GM19351 (cell line): ENCODE results near the gene EFCAB9.
"Not testable (repeated sequence)": the region's sequence is repeated elsewhere in the genome, so short reads cannot be mapped to it uniquely, and the experiment has no call there.

Experiments used
- ATAC-seq: cut with Tn5 transposase; IDR thresholded peaks from one replicate; pipeline ENCODE4 v1.9.1; 2021; ENCODE audit warnings: mild to moderate bottlenecking, moderate library complexity; ENCODE audit not compliant: unreplicated experiment

The EFCAB9 gene

DNA sequence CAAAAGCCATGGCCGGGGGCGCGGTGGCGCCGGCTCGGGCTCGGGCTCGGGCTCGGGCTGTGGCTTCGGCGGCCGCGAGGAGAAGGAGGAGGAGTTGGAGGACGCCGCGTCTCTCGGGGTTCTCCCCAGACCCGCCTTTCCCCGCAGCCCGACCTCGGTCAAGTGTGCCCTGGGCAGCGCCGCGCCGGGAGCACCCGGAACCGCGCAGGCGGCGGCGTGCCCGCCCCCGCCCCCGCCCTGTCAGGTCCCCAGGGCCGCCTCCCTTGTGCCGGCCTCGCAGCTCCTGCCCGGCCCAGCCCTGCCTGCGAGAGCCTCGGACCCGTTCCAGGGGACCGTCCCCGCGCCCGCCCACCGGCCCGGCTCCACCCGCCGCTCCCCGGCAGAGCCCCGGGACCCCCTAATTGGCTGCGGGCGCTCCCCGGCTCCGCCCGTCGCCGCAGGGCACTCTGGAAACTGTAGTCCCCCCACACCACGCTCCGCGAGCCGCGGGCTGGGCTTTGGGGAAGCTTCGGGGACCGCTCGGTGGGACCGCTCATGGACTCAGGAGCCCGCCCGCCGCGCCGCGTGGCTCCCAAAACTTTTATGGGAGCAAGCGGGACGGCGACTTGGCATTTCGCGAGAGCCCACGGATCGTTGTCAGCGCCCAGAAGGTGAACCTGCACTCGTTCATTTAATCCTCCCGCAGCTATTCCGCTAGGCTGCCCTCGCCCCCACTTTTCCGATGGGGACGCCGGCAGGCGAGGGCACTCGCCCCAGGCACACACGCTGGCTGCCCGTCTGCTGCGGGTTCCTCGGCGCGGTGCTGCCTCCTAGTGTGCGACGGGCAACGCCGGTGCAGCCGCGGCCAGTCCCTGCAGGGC lies 5.7 kb upstream of the EFCAB9 start, which contains the start of gene STK10:
Gene STK10, minus strand, starts transcription at position 192 of the 860 bp plus-strand sequence. Its CDS starts 182 bp downstream, at position 10.
- ATAC-seq, result peak; percentile 73

DNA sequence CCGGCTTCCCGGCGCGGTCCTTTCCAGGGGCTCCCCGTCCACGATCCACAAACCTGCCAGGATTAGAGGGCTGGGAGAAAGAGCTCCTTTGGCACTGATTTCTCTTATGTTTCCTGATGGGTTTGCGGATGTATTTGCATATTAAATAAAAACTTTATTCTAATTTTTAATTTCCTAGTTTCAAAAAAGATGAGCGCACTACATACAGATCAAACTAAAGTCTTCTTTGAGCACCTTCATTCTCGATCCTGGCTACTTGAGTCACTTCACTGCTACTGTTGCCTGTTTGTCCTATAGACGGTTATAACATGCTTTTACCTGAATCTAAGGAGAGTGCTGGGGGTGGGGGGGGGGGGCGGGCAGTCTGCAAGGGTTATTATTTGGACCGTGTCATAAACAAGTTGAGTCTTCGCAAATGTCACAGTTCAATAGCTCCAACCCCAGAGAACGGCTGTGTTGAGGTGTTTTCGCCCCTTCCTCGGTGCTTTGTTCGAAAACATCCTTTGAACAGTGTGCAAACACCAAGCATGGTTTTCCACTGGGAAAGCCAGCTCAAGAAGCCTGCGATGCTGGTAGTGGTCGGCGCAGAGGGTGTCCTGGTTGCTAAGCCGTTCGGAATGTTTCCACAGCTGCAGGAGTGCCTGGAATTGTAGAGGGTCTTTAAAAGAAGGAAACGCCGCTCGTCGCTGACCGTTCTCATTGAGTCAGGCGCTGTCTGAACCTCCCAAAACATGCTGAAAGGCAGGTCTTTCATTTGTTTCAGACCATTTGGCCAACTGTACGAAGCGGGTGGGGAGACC lies 4.9 kb upstream of the EFCAB9 start:
- no peak for ATAC-seq

GRCh38 chr5:172189693-172190296 lies 4.2 kb upstream of the EFCAB9 start:
- ATAC-seq, result no peak

- no peak for ATAC-seq
Observed at GRCh38 chr5:172194985-172195774, 1.2 kb downstream of the EFCAB9 start.

GRCh38 chr5:172197775-172198174 lies 3.8 kb downstream of the EFCAB9 start:
- not testable (repeated sequence) for ATAC-seq

GRCh38 chr5:172199446-172199845 lies 5.5 kb downstream of the EFCAB9 start:
- ATAC-seq, result no peak

- no peak for ATAC-seq
Observed at GRCh38 chr5:172200476-172200875, 6.5 kb downstream of the EFCAB9 start.

- not testable (repeated sequence) for ATAC-seq
Observed at GRCh38 chr5:172205984-172206383, 12.0 kb downstream of the EFCAB9 start.

DNA sequence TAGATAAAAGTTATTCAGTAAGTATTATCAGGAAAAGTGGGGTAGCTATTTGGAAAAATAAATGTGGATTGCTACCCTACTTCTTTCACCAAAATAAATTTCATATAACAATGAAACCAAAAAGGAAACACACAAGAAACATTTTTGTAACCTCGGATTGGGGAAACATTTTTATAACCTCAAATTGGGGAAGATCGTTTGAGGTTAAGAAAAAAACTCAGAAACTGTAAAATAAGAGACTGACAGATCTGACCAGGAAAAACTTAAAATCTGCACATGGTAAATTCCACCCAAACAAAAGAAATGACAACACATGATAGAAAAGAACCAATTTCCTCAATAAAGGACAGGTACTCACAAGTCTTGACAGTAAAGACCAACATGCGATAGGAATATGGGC lies 13.5 kb downstream of the EFCAB9 start:
- ATAC-seq, result no peak

- no peak for ATAC-seq
Observed at GRCh38 chr5:172209714-172210113, 15.7 kb downstream of the EFCAB9 start.

- ATAC-seq, result no peak
Observed at GRCh38 chr5:172211676-172212075, 17.7 kb downstream of the EFCAB9 start.

DNA sequence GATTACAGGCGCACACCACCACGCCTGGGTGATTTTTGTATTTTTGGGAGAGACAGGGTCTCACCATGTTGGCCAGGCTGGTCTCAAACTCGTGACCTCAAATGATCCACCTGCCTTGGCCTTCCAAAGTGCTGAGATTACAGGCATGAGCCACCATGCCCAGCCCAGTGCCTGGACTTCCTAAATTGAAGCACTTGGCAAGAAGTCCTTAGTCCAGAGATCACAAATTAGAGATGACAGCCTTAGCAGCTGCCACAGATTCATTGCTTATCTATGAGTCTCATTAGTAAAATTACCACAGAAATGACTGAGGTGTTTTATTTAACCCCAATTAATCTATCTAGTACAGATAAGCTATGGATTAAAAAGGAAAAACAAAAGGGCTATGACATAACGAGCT lies 19.2 kb downstream of the EFCAB9 start:
- no peak for ATAC-seq

GRCh38 chr5:172216345-172216744 lies 22.4 kb downstream of the EFCAB9 start:
- no peak for ATAC-seq

DNA sequence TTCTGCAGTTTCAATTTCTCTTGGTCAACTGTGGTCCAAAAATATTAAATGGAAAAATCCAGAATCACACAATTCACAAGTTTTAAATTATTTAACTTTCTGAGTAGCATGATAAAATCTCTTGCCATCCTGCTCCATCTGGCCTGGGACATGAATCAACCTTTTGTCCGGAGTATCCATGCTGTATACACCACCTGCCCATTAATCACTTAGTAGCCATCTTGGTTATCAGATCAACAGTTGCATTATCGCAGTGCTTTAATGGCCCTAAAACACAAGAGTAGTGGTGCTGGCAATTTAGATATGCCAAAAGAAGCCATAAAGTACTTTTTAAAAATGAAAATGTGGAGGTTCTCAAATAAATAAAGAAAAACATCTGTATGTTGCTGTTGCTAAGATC lies 25.3 kb downstream of the EFCAB9 start:
- ATAC-seq, result no peak

DNA sequence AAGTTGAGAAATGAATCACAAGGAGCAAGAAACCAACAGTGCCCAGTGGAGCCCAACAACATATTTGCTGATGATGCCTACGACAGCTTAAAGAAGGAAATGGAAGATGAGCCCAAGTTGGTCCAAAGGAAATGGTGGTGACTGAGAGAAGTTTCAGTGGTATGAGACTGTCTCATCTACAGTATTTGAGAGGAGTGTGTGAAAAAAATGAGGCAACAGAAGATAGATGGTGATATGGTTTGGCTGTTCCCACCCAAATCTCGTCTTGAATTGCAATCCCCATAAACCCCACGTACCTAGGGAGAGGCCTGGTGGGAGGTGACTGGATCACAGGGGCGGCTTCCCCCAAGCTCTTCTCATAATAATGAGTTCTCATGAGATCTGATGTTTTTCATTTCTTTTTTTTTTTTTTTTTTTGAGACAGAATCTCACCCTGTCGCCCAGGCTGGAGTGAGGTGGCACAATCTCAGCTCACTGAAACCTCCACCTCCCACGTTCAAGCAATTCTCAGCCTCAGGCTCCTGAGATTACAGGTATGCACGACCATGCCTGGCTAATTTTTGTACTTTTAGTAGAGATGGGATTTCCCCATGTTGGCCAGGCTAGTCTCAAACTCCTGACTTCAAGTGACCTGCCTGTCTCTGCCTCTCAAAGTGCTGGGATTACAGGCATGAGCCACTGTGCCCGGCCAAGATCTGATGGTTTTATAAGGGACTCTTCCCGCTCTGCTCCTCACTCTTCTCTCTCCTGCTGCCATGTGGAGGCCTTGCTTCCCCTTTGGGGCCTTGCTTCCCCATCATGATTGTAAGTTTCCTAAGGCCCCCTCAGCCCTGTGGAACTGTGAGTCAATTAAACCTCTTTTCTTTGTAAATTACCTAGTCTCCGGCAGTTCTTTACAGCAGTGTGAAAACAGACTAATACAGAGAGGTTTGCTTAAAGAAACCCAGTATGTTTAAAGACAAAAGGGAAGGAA lies 30.2 kb downstream of the EFCAB9 start:
- peak; percentile 77 for ATAC-seq

- ATAC-seq, result no peak
Observed at GRCh38 chr5:172224996-172225395, 31.0 kb downstream of the EFCAB9 start.

GRCh38 chr5:172229904-172230303 lies 35.9 kb downstream of the EFCAB9 start:
- ATAC-seq, result peak; percentile 74

DNA sequence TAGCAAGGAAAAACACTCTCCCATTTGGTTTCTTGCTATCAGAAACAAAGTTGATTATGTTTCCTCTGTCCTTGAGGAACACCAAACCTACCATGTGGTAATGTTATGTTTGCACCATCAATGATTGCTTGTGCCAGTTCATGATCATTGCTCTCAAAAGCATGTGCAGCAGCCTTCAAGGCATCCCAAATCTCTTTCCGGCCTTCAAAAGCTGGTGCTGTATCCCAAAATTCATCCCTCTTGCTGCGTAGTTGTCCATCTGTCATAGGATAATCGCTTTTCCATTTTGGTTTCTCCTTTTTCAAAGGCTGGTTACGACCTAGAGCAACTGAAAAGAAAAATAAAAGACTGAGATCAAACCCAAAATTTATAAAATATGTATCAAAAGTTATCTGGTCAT lies 40.1 kb downstream of the EFCAB9 start:
- no peak for ATAC-seq

GRCh38 chr5:172235132-172235780 lies 41.3 kb downstream of the EFCAB9 start:
- ATAC-seq, result peak; percentile 70
